Left hindlimb (tissue), 1 donor: ENCODE measurements around the gene ZNF264.
"Not testable (repeated sequence)": the region's sequence is repeated elsewhere in the genome, so short reads cannot be mapped to it uniquely, and the experiment has no call there.

Experiments
- DNase-seq: peaks from one replicate; pipeline ENCODE4 v3.0.0-alpha.2; 2018

Gene ZNF264

DNA sequence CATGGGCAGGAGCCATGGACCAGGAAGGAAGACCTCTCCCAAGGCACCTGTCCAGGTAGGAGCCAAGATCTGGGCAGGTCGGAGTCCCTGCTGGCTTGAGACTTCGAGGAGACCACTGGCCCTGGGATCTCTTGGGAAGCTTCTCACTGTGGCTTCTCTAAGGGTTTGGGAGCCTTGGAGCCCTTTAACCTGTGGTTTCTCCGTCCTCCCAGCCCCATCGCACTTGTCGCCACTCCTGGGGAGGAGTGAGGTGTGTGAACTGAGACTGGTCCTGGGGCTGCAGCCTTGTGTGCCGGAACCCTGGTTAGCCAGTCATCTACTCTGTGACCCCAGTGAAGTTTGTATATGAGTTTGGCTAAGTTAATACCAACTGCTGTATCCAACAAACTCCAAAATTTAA lies 57.3 kb downstream of the ZNF264 start:
- DNase-seq: no peak

DNA sequence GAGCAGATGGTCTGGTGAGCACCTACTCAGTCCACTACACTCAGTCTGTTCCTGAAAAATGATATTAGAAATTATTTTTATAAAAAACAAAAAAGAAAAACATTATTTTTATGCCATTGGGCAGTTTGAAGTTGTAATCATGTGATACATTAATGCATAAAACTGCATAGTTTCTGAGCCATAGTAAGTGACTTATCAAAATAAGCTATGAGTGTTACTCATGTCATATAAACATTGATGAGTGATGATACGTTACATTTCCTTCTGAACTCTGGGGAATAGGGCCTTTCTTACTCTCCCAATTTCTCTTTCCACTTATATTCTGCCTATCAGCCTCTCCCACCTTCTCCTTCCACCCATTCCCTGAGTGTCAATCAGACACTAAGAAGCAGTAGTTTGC lies 58.0 kb downstream of the ZNF264 start:
- DNase-seq: no peak

DNA sequence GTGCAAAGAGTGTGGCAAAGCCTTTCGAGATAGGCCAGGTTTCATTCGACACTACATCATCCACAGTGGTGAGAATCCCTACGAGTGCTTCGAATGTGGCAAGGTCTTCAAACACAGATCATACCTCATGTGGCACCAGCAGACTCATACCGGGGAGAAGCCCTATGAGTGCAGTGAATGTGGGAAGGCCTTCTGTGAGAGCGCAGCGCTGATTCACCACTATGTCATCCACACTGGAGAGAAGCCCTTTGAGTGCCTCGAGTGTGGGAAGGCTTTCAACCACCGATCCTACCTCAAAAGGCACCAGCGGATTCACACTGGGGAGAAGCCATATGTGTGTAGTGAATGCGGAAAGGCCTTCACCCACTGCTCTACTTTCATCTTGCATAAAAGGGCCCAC lies 62.5 kb downstream of the ZNF264 start:
- not testable (repeated sequence) for DNase-seq

DNA sequence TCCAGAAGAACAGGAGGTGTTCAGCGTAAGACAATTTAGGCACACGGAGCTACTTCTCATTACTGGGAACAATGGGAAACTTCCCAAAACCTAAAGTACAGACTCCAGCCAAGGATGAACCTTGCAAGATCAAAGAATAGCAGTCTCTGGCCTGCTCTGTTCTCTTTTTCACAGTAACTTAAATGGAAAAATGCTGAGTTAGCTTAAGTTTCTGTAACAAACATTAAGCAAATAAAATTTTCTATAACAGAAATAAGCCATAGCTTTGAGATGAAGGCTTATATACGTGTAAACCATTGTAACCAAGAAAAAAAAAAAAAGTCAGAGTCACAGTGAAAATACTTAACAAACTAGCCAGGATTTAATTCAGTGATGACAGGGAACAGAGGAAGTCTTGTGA lies 70.7 kb downstream of the ZNF264 start:
- no peak for DNase-seq

DNA sequence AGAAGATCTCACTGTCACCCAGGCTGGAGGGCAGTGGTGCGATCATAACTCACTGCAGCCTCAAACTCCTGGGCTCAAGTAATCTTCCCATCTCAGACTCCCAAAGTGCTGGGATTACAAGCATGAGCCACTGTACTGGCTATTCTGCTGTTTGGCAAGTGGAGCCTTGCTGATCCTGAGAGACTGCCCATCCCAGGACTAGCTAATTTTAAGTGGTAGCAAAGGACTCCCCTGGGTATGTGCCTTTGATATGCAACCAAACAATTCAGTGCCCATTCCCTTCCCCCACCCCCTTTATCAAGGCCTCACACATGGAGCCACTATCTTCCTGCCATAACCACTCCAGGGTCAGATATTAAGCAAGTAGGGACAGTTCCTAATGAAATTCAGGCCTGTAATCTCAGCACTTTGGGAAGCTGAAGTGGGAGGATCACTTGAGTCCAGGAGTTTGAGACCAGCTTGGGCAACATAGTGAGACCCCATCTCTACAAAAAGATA lies 72.0 kb downstream of the ZNF264 start:
- DNase-seq: no peak

DNA sequence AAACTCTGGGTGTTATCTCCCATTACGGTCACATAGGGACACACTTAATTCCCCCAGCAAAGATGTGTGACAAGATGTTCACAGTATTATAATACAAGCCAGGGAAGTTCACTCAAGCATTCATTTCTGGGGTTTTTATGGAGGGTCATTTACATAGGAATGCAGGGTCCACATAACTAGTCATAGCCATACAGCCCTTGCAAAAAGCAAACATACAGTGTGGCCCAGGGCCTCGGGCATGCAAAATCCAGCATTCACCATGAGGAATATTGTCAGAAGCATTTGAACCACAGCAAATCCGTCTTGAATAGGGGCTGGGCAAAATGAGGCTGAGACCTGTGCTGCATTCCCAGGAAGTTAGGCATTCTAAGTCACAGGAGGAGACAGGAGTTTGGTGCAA lies 76.0 kb downstream of the ZNF264 start:
- no peak for DNase-seq

DNA sequence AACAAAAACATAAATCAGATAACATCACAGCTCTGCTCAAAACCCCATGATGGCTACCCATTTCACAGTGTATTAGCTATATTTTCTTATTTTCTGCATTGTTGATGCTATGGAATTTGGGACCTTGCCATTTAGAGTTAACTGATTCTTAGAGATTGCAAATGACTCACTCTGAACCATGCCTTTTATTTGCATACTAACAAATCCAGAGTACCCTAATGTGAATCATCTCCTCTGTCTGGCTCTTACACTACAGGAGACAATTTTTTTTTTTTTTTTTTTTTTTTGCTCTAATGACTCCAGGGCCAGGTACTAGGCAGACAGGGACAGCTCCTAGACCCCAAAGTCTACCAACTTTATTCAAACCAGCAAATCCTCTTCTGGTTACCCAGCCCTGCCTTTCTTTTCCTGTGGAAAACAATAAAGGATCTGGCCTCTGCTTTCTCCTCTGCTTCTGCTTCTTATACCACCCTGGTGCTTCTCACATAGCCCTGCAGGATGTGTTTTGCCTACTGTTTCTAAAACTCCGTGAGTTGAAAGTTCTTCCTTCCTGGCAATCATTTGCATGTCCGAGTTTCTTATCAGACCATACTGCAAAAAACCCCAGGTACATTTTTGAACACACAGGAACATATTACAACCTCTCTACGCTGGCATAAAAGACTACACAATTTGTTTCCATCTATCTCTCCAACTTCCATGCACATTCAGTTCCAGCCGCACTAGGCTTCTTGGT lies 78.4 kb downstream of the ZNF264 start:
- no peak for DNase-seq

DNA sequence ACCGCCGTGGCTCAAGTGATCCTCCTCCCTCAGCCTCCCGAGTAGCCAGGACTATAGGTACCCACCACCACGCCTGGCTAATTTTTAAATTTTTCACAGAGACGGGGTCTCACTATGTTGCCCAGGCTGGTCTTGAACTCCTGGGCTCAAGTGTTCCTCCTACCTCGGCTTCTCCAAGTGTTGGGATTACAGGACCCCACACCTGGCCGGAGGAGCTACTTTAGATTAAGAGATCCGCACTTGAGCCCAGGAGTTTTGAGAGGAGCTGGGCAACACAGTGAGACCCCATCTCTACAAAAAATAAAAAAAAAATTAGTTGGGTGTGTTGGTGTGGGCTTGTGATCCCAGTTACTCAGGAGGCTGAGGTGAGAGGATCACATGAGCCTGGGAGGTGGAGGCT lies 80.0 kb downstream of the ZNF264 start:
- DNase-seq: no peak
